Non-pigmented ciliary epithelial cell (primary cell): Measurements from ENCODE around the gene PHYHD1.
"Not testable (repeated sequence)": the region's sequence is repeated elsewhere in the genome, so short reads cannot be mapped to it uniquely, and the experiment has no call there.

Experiments used
- DNase-seq: peaks from one replicate; pipeline ENCODE4 v3.0.0-alpha.2; 2010; ENCODE audit warnings: low read depth

Gene PHYHD1

GRCh38 chr9:128921881-128922763 is 1.3 kb downstream of the PHYHD1 start:
- no peak for DNase-seq

GRCh38 chr9:128923493-128923883 is 2.7 kb downstream of the PHYHD1 start:
- no peak for DNase-seq

GRCh38 chr9:128927731-128928411 is 7.1 kb downstream of the PHYHD1 start:
- DNase-seq = no peak

- no peak for DNase-seq
Measured at GRCh38 chr9:128928624-128929023, 7.8 kb downstream of the PHYHD1 start.

GRCh38 chr9:128929560-128929959 is 8.8 kb downstream of the PHYHD1 start:
- no peak for DNase-seq

GRCh38 chr9:128933731-128934130 is 12.9 kb downstream of the PHYHD1 start:
- no peak for DNase-seq

GRCh38 chr9:128936171-128936865 is 15.5 kb downstream of the PHYHD1 start:
- no peak for DNase-seq

- DNase-seq = no peak
Measured at GRCh38 chr9:128937310-128938165, 16.8 kb downstream of the PHYHD1 start.

- DNase-seq = no peak
Measured at GRCh38 chr9:128940271-128940921, 19.6 kb downstream of the PHYHD1 start.

- DNase-seq = no peak
Measured at GRCh38 chr9:128940946-128941755, 20.4 kb downstream of the PHYHD1 start.

- no peak for DNase-seq
Measured at GRCh38 chr9:128943832-128944620, 23.2 kb downstream of the PHYHD1 start.

GRCh38 chr9:128944966-128945365 is 24.2 kb downstream of the PHYHD1 start:
- DNase-seq = not testable (repeated sequence)

GRCh38 chr9:128945798-128946501 is 25.2 kb downstream of the PHYHD1 start:
- no peak for DNase-seq

- no peak for DNase-seq
Measured at GRCh38 chr9:128946571-128947276, 25.9 kb downstream of the PHYHD1 start.

- no peak for DNase-seq
Measured at GRCh38 chr9:128947277-128947526, 26.4 kb downstream of the PHYHD1 start.

- peak; percentile 47 for DNase-seq
Measured at GRCh38 chr9:128947527-128948301, 26.9 kb downstream of the PHYHD1 start, which contains the start of the genes DOLK and NUP188. DOLK (minus strand) TSS chr9:128947603; CDS start chr9:128947303, 300 bp downstream. NUP188 (plus strand) TSS chr9:128947699; CDS start chr9:128947720, 21 bp downstream.

GRCh38 chr9:128961403-128961802 is 40.6 kb downstream of the PHYHD1 start:
- DNase-seq = not testable (repeated sequence)
